IgD-negative memory B cell (primary cell): Measurements from ENCODE around the gene SART1. TPM values are rescaled to one million over a fixed set of nuclear protein-coding genes. Genes with fewer than 3 reads are reported as not detected.
"Not testable (repeated sequence)": the region's sequence is repeated elsewhere in the genome, so short reads cannot be mapped to it uniquely, and the experiment has no call there.

ENCODE experiments used
- H3K27ac Mint-ChIP-seq, 3 donors: one replicate each; pipeline ENCODE4 v1.8.0; 2020 to 2022; ENCODE audit warnings: mild to moderate bottlenecking in 3 of 3, mixed read lengths in 3 of 3, moderate library complexity in 1 of 3
- H3K27me3 Mint-ChIP-seq: one replicate; pipeline ENCODE4 v1.8.0; 2021; ENCODE audit warnings: mixed read lengths
- H3K36me3 Mint-ChIP-seq: one replicate; pipeline ENCODE4 v1.8.0; 2020; ENCODE audit warnings: mild to moderate bottlenecking, mixed read lengths
- H3K4me1 Mint-ChIP-seq, 3 donors: one replicate each; pipeline ENCODE4 v1.8.0; 2020 to 2022; ENCODE audit warnings: mixed read lengths in 3 of 3, mild to moderate bottlenecking in 1 of 3
- H3K4me3 Mint-ChIP-seq, 4 donors: one replicate each; pipeline ENCODE4 v1.8.0; 2020 to 2022; ENCODE audit warnings: mild to moderate bottlenecking in 4 of 4, mixed read lengths in 4 of 4, moderate library complexity in 3 of 4
- H3K9me3 Mint-ChIP-seq, 3 donors: one replicate each; pipeline ENCODE4 v1.8.0; 2020 to 2021; ENCODE audit warnings: mixed read lengths in 3 of 3, mild to moderate bottlenecking in 1 of 3
- polyA plus RNA-seq: library from polyadenylated mRNA; unstranded; fragments of 300-500 nt; fragmentation: Illumina TruSeq; gene quantifications from one replicate; pipeline ENCODE4 v1.2.3, GENCODE V29; 2021

SART1 gene
- polyA plus RNA-seq, 1 donor from 2014 or later: 53.1 TPM

DNA sequence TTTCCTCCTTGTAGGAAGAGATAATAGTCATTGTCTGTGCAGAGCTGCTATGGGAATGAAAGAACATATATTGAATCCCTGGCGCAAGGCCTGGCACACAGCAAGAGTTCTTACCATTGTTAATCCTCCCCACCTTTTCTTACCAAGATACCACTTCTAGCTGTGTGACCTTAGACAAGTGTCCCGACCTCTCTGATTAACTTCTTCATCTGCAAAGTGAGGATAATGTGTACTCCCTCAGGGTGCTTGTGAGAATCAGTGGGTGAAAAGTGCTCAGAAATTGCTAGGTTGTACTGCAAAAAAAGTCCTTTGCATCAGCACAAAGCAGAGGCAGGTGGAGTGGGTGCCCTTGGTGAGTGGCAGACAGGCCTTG lies 46.5 kb downstream of the SART1 start:
- H3K27me3 Mint-ChIP-seq: peaks cover 7% of the 10 kb centered on the region
- peak overlapping the region in 1 of 3 donors; percentile 3 for H3K27ac Mint-ChIP-seq
- peaks cover 5 to 8% (median 5%) of the 10 kb centered on the region in 3 donors for H3K4me1 Mint-ChIP-seq
- no peak overlapping the region for H3K4me3 Mint-ChIP-seq
- no peaks in the 10 kb centered on the region for H3K9me3 Mint-ChIP-seq
- H3K36me3 Mint-ChIP-seq: no peaks in the 10 kb centered on the region

DNA sequence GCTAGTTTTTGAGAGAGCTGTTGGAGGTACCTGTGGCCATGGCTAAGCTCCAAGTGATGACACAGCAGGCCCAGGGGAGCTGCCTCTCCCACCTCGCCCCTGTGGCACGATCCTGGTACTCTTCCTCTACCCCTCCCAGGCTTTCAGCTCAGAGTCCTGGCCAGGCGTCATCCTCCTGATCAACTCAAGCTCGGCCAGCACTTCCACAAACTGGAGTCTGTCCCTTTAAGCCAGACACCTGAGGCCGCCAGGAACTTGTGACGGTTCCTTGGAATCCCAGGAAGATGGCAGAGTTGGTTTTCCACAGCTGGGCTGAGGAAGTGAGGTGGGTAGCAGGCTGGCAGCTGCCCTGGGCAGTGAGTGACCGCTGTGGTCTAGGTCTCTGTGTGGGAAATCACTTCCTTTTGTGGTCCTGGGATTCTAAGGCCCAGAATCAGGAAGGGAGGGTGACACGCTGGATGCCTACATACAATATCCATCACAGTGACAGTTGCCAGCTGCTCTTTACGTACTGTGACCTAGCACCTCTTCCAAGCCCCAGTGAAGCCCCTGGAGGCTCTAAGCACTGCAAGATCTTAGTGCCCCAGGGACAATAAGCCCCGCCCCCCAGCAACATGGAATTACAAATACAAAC lies 47.1 kb downstream of the SART1 start:
- Mint-ChIP-seq H3K9me3 (no peaks in the 10 kb centered on the region), H3K27ac (no peak overlapping the region), H3K36me3 (no peaks in the 10 kb centered on the region), H3K4me3 (peak overlapping the region in 1 of 4 donors; percentile 20), H3K4me1 (peaks cover 2 to 5% (median 5%) of the 10 kb centered on the region in 3 donors), H3K27me3 (peaks cover 9% of the 10 kb centered on the region)

DNA sequence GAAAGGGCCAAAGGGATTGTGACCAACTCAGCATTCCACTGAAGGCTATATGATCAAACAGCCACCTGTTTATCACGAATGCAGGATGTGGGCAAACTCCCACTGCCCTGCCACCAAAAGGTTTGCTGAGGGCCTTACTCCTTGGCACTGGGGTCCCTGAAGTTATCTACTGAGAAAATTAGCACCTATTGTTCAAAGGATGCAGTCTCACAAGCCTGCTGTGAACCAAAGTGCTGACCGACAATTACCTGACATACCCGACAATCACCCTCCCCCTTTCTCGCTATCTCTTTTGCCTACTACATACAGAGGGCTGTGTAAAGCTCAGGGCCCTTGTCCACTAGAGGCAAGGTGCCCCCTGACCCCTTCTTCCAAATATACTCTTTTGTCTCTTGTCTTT lies 48.5 kb downstream of the SART1 start:
- not testable (repeated sequence) for H3K27me3 Mint-ChIP-seq, H3K4me1 Mint-ChIP-seq, H3K9me3 Mint-ChIP-seq, H3K4me3 Mint-ChIP-seq, H3K36me3 Mint-ChIP-seq
- peak overlapping the region in 1 of 3 donors; percentile 48 for H3K27ac Mint-ChIP-seq

DNA sequence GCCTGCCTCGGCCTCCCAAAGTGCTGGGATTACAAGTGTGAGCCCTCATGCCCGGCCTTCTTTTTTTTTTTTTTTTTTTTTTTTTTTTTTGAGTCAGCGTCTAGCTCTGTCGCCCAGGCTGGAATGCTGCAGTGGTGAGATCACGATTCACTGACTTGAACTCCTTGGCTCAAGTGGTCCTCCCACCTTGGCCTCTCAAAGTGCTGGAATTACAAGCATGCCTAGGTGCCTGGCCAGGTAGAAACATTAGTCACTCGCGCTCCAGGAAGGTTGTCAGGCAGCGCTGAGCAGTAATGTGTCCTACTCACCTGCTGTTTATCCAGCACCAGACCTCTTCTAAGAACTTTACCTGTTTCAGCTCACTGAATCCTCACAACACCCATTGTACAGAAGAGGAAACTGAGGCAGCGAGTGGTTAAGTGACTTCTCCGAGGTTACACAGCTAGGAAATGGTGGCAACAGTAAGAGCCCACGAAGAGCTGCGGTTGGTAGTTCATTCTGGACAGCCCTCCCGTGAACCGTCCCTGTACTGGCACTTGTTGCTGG lies 49.8 kb downstream of the SART1 start:
- H3K27ac Mint-ChIP-seq: no peak overlapping the region
- peaks cover 9% of the 10 kb centered on the region for H3K27me3 Mint-ChIP-seq
- no peaks in the 10 kb centered on the region for H3K36me3 Mint-ChIP-seq
- no peaks in the 10 kb centered on the region for H3K9me3 Mint-ChIP-seq
- no peaks in the 10 kb centered on the region for H3K4me1 Mint-ChIP-seq
- no peak overlapping the region for H3K4me3 Mint-ChIP-seq

DNA sequence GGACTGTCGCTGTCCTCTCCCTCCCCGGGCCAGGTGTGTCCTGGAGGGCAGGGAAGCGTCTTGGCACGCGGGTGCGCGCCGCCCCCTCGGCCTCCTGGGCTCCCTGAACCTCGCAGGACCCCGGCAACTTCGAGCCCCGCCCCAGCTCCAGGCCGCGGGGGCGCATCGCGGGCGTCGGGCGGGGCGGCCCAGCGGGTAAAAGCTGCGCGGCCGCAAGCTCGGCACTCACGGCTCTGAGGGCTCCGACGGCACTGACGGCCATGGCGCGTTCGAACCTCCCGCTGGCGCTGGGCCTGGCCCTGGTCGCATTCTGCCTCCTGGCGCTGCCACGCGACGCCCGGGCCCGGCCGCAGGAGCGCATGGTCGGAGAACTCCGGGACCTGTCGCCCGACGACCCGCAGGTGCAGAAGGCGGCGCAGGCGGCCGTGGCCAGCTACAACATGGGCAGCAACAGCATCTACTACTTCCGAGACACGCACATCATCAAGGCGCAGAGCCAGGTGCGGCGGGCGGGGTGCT lies 50.3 kb downstream of the SART1 start, which contains the start of gene CST6:
Gene CST6 (plus strand): TSS at position 224 of the 519 bp plus-strand sequence. CDS start 37 bp downstream, at position 261.
- H3K9me3 Mint-ChIP-seq: no peaks in the 10 kb centered on the region
- no peaks in the 10 kb centered on the region for H3K4me1 Mint-ChIP-seq
- H3K4me3 Mint-ChIP-seq: no peak within 1 kb of the TSS
- H3K27me3 Mint-ChIP-seq: peaks cover 9% of the 10 kb centered on the region
- no peak within 1 kb of the TSS for H3K27ac Mint-ChIP-seq
- no peaks in the 10 kb centered on the region for H3K36me3 Mint-ChIP-seq

DNA sequence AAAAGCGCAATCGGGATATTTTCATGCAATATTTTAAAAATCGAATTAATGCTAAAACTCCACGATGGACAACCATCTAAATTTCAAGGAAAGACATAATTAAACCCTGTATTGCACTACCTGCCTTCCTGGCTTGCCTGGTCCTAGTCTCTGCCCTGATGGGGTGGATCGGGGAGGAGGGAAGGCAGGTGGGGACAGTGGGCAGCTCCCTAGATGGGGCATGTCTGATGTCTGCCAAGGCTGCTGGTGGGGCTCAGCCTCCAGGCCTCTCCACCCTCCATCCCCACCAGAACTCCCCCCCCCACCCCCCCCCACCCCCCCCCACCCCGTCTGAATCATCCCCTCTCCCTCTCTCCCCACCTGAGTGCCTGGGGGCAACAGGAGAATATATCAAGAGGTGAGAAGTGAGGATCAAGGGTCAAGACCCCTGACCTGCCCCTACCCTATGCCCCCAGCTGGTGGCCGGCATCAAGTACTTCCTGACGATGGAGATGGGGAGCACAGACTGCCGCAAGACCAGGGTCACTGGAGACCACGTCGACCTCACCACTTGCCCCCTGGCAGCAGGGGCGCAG lies 50.9 kb downstream of the SART1 start:
- H3K36me3 Mint-ChIP-seq: no peaks in the 10 kb centered on the region
- H3K9me3 Mint-ChIP-seq: no peaks in the 10 kb centered on the region
- peaks cover 9% of the 10 kb centered on the region for H3K27me3 Mint-ChIP-seq
- no peaks in the 10 kb centered on the region for H3K4me1 Mint-ChIP-seq
- no peak overlapping the region for H3K4me3 Mint-ChIP-seq
- no peak overlapping the region for H3K27ac Mint-ChIP-seq

DNA sequence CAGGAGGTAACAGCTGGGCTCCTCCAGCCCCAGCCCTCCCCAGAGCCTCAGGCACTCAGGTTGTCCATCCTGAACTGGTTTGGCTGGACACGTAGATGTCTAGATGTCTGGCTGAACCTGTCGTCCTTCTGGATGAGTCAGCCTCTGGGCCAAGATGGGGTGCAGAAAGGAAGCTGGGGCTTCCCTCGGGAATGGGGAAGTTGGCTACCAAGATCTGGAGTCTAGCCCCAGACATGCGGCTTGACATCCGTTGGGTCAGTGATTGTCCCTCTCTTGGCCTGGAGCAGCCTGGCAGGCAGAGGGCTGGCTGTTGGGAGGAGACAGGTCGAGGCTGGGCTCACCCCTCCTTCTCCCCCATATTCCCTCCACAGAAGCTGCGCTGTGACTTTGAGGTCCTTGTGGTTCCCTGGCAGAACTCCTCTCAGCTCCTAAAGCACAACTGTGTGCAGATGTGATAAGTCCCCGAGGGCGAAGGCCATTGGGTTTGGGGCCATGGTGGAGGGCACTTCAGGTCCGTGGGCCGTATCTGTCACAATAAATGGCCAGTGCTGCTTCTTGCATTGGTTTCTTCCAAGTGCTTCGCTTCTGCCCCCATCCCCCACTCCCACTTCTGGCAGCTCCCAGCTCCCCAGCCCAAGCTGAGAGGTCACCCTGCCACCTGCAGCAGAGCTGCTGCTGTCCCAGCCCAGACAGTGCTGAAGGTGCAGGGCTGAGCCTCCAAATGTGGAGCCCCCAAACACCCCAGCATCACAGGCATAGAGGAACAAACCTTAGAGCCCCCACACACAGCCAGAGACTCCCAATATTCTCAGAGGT lies 51.6 kb downstream of the SART1 start:
- Mint-ChIP-seq H3K9me3 (no peaks in the 10 kb centered on the region), H3K4me1 (no peaks in the 10 kb centered on the region), H3K27me3 (peaks cover 9% of the 10 kb centered on the region), H3K4me3 (peak overlapping the region in 1 of 4 donors; percentile 43), H3K36me3 (no peaks in the 10 kb centered on the region), H3K27ac (no peak overlapping the region)

DNA sequence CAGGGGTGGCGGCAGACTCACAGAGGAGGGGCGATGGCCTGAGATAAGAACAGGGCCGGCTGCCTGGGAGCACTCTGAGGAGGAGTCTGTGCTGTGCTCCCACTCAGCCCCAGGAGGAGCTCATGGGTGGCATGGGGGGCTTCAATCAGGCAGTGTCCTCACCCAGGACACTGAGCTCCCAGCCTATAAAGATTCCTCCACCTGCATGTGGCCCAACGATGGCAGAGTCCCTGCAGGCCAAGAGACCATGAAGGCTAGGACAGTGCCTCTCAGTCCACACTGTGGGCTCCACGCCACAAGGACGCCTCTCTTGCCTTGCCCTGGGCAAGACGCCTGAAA lies 52.2 kb downstream of the SART1 start:
- Mint-ChIP-seq H3K27me3 (peaks cover 9% of the 10 kb centered on the region), H3K9me3 (no peaks in the 10 kb centered on the region), H3K4me3 (no peak overlapping the region), H3K4me1 (no peaks in the 10 kb centered on the region), H3K27ac (no peak overlapping the region), H3K36me3 (no peaks in the 10 kb centered on the region)

DNA sequence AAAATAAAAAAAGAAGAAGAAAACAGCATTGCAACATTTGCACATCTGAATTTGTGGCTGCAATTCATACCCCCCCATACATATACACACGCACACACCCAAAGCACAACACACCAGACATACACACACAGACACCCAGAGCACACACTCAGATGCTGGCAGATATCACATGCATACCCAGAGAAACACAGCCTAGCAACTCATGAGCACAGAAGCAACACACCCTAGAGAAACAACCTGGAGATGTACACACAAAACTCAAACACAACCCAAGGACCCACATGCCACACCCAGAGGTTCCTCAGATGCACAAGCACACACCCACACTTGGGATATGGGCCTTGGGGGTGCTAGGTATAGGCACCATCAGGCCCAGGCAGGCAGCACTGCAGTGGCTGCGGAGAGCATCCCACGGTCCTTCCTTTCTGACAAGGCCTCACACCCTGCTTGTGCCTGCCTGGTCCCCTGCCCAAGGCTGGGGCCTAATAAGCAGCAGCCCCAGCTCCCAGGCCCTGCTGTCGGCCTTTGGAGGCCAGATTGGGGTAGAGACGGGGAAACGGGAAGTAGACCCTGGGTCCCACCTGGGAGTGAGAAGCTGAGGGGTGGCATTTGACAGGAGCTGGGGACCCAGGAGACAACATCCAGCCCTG lies 53.4 kb downstream of the SART1 start:
- Mint-ChIP-seq H3K9me3 (no peaks in the 10 kb centered on the region), H3K27ac (no peak overlapping the region), H3K27me3 (peaks cover 9% of the 10 kb centered on the region), H3K4me3 (no peak overlapping the region), H3K36me3 (no peaks in the 10 kb centered on the region), H3K4me1 (no peaks in the 10 kb centered on the region)

DNA sequence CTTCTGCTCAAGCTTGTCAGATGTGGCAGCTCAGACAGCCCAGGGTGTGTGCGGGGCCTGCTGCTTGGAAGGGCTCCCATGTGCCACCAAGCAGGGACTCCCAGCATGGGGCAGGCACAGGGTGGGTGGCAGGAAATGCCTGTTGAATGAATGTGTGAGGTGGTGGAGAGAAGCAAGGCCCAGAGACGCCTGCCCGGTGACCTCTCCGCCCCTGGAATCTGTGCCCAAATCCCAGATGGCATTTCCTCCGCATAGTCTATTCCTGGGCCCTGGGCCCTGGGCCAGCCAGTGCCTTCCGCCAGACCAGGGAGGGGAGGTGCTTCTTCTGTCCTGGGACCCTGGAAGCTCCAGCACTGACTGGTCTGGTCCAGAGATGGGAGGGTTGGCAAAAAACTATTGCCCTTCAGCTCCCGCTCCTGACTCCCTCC lies 53.9 kb downstream of the SART1 start:
- Mint-ChIP-seq H3K9me3 (no peaks in the 10 kb centered on the region), H3K4me3 (no peak overlapping the region), H3K36me3 (no peaks in the 10 kb centered on the region), H3K27ac (no peak overlapping the region), H3K27me3 (peaks cover 9% of the 10 kb centered on the region), H3K4me1 (no peaks in the 10 kb centered on the region)

DNA sequence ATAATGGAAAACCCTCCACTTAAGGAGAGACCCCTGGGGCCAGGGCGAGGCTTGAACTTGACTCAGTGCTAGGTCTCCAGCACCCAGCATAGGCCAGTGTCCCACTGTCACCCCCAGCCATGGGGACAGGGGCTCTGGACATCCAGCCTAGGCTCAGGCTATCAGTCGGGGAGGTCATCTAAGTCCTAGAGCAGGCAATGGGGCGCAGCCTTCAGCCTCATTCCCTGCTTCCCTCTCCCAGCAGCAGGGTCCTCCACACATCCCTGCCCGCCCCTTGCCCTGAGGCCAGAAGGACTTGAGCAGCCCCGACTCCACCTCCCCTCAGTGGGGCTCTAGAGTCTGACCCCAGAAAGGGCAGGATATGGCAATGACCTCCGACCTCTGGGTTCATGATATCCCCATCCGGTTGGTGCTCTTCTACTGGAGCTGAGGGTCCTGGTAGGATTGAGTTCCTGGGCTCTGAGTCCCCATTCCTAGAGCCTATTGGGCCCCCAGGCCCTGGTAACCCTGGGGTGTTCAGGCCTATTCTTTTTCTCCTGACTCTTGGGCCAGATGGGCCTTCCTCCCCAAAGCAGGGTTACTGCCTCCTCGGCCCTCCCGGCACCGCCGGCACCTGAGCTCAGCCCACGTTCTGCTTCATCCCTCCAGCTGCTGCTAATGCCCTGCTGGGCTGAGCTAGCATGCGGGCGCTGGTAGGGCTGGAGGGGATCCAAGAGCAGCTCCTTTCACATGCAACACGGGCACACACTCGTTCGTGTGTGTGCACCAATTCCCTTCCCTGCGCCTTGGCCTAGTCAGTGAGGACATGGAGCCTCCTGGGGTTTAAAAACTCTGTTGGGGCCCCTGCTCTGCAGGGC lies 54.6 kb downstream of the SART1 start:
- H3K9me3 Mint-ChIP-seq: no peaks in the 10 kb centered on the region
- H3K27me3 Mint-ChIP-seq: peaks cover 9% of the 10 kb centered on the region
- H3K4me1 Mint-ChIP-seq: no peaks in the 10 kb centered on the region
- H3K27ac Mint-ChIP-seq: no peak overlapping the region
- H3K36me3 Mint-ChIP-seq: no peaks in the 10 kb centered on the region
- no peak overlapping the region for H3K4me3 Mint-ChIP-seq

DNA sequence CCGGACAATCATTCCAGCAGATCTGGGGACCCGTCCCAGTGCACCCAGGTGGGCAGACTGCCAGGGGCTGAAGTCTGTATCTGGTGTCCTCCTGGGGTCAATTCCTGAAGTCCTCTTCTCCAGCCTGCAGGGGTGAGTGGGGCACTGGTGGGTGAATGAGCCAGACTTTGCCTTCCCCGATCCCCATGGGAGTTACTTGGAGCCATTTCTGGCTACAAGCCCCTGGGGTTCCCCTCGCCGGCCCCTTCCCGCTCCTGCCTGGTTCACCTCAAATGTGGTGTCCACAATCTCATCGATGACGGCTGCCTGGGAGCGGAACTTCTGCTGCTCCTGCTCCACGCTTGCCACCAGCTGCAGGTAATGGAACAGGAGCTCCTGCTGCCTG lies 55.3 kb downstream of the SART1 start:
- H3K4me3 Mint-ChIP-seq: no peak overlapping the region
- no peak overlapping the region for H3K27ac Mint-ChIP-seq
- no peaks in the 10 kb centered on the region for H3K36me3 Mint-ChIP-seq
- peaks cover 5% of the 10 kb centered on the region for H3K27me3 Mint-ChIP-seq
- H3K4me1 Mint-ChIP-seq: no peaks in the 10 kb centered on the region
- no peaks in the 10 kb centered on the region for H3K9me3 Mint-ChIP-seq

DNA sequence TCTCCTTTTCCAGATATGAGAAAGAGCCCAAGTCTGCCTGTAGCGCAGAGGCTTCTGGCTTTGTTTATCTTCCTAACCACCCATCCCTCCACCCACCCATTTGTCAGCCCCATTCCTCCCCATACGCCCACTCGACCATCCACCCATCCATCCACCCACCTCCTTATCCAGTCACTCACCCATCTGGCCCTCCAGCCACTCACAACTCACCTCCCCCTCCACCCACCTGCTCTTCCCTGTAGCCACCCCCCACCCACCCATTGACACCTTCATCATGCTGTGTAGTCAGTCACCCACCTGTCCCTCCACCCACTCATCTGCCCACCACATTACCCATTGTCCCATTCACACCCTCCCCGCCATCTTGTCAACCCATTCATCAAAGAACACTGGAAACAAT lies 55.8 kb downstream of the SART1 start:
- no peaks in the 10 kb centered on the region for H3K36me3 Mint-ChIP-seq

DNA sequence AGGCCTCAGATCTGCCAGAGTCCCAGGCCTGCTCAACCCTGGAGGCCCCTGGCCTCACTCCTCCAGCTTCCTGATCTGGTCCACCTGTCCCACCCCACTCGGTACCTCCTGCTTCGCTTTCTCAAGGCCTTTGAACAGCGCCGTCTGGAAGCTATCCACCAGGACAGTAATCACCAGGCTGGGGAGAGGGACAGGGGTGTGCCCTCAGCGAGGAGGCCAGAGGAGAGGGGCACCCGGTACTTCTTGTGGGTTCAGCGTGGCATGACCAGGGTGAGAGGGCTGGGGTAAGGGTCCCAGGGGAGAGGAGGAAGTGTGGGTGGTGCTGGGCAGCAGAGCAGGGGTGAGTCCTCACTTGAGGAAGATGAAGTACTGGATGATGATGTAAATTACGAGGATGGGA lies 58.7 kb downstream of the SART1 start:
- Mint-ChIP-seq H3K4me1 (peaks cover 2 to 5% (median 2%) of the 10 kb centered on the region in 3 donors), H3K4me3 (no peak overlapping the region), H3K27ac (no peak overlapping the region), H3K27me3 (no peaks in the 10 kb centered on the region), H3K9me3 (no peaks in the 10 kb centered on the region), H3K36me3 (no peaks in the 10 kb centered on the region)

More for the DNA sequence above, 55.8 kb downstream of the SART1 start:
- H3K27ac Mint-ChIP-seq: no peak overlapping the region
- H3K4me3 Mint-ChIP-seq: no peak overlapping the region
- peaks cover 0 to under 1% (median 0%) of the 10 kb centered on the region in 3 donors for H3K4me1 Mint-ChIP-seq
- peaks cover 5% of the 10 kb centered on the region for H3K27me3 Mint-ChIP-seq
- no peaks in the 10 kb centered on the region for H3K9me3 Mint-ChIP-seq
